Measurements from ENCODE around the gene WWC1. TPM values are rescaled to one million over a fixed set of nuclear protein-coding genes. Genes with fewer than 3 reads are reported as not detected.

The WWC1 gene
- 1 to 10 TPM in 7 of 10 donors, under 1 TPM in 3; 0.79 to 1.7 (median 1.2) TPM for total RNA-seq
- 1 to 10 TPM in 1 of 2 donors, under 1 TPM in 1; 0.80 to 7.8 TPM for polyA plus RNA-seq
- long read RNA-seq, donor 1, partial matches to known transcripts, result 0 of 2 reads
- long read RNA-seq, donor 1, other reads (novel, unspliced or antisense), result 1 of 2 reads
- long read RNA-seq, donor 2, full-length matches to known transcripts, result 1 of 3 reads
- long read RNA-seq, donor 2, partial matches to known transcripts, result 1 of 3 reads
- long read RNA-seq, donor 2, other reads (novel, unspliced or antisense), result 1 of 3 reads
- long read RNA-seq, donor 3, result 0 reads

DNA sequence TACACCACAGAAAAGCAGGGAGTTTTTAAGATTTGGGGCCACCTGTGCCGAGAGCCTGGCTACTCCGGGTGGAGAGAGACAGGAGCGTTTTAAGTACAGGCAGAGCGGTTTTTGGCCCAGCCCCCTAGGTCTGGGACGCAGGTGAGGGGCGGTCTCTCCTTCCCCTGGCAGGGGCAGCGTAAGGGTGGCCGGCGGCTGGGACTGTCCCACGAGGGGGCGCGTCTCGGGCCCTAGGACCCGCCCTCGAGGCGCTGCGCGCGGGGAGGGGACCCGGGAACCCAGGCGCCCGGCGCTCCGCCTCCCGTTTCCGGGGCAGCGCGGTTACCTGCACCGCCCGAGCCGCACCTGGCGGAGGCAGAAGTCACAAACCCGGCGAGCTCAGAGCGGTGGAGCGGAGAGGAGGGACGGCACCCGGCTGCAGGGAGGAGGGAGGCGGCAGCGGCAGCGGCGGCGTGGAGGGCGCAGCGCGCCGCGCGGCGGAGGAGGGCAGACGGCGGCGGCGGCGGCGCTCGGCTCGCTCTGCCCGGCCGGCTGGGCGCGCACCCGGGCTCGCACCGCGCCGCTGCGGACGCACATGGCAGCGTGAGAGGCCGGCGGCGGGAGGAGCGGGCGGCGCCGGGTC lies at the start of gene WWC1:
Gene WWC1, plus strand, starts transcription at position 304 of the 622 bp plus-strand sequence. CDS start 508 bp downstream, outside the sequence.
- H3K27me3 ChIP-seq, result peaks cover 0 to 54% (median 42%) of the 10 kb centered on the region in 7 donors
- peak within 1 kb of the TSS; percentile 10 to 54 (median 48) for H3K4me3 ChIP-seq
- peak in 4 of 8 donors; percentile 35 to 69 (median 44) for ATAC-seq
- 1% methylated on average over 42 to 76 of the region's 77 CpGs for WGBS, 2 donors
- TF ChIP-seq, protein P1, sequence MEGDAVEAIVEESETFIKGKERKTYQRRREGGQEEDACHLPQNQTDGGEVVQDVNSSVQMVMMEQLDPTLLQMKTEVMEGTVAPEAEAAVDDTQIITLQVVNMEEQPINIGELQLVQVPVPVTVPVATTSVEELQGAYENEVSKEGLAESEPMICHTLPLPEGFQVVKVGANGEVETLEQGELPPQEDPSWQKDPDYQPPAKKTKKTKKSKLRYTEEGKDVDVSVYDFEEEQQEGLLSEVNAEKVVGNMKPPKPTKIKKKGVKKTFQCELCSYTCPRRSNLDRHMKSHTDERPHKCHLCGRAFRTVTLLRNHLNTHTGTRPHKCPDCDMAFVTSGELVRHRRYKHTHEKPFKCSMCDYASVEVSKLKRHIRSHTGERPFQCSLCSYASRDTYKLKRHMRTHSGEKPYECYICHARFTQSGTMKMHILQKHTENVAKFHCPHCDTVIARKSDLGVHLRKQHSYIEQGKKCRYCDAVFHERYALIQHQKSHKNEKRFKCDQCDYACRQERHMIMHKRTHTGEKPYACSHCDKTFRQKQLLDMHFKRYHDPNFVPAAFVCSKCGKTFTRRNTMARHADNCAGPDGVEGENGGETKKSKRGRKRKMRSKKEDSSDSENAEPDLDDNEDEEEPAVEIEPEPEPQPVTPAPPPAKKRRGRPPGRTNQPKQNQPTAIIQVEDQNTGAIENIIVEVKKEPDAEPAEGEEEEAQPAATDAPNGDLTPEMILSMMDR (IDR thresholded peaks at IDR 0.05), result peak in 4 of 9 donors; percentile 10 to 26 (median 16)
- intact Hi-C loops (cut with DNase I), result no loop called here
- no peaks in the 10 kb centered on the region for H3K9me3 ChIP-seq
- peaks cover 0 to 11% (median 6%) of the 10 kb centered on the region in 9 donors for H3K4me1 ChIP-seq
- H3K27ac ChIP-seq, result no peak within 1 kb of the TSS
- peak in 1 of 2 donors; percentile 26 for DNase-seq
- no peaks in the 10 kb centered on the region for H3K36me3 ChIP-seq

DNA sequence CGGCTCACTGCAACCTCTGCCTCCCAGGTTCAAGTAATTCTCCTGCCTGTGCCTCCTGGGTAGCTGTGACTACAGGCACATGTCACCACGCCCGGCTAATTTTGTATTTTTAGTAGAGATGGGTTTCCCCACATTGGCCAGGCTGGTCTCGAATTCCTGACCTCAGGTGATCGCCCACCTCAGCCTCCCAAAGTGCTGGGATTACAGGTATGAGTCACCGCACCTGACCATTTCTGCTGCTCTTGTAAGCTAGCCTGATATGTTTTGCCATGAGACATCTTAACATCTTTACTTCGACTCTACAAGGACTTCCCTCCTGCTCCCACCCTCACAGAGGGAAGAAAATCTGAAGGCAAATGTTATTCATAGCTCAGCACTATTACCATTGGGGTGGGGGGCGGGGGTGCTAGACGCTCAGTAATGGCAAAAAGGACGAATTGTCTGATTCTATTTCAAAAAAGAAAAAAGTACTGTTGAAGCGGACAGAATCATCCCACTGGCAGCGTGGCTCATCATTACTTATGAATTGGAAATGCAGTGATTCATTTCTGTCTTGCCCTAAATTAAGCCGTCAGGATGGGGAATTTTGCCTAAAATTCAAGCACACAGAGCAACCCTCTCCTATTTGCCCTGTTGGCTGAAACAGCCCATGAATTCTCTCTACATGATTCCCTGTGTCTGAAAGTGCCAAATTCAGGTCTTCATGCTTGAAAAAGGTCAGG lies 46.4 kb upstream of the WWC1 start:
- Histone ChIP-seq H3K4me1 (peaks cover 0 to 3% (median 0%) of the 10 kb centered on the region in 9 donors), H3K36me3 (peaks cover 0 to 33% (median 0%) of the 10 kb centered on the region in 9 donors), H3K9me3 (no peaks in the 10 kb centered on the region), H3K27me3 (no peaks in the 10 kb centered on the region), H3K4me3 (no peak overlapping the region), H3K27ac (no peak overlapping the region)
- WGBS, 2 donors, result 89 to 91% methylated on average over 13 of the region's 13 CpGs
- intact Hi-C loops (cut with DNase I), result no loop called here
- no peak for ATAC-seq
- DNase-seq, result no peak
- TF ChIP-seq, protein P1 (IDR thresholded peaks at IDR 0.05), result no peak

DNA sequence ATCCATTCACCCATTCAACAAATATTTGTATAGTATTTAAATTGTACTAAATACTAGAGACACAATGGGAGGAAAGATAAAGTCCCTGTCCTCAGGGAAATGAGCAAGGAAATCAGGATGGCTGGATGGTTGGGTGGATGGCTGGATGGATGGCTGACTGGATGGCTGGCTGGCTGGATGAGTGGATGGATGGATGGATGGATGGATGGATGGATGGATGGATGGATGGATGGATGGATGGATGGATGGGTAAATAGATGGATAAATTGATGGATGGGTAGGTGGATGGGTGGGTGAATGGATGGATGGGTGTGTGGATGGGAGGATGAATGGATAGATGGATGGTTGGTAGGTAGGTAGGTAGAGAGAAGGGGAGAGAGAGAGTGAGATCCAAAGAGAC lies 41.5 kb upstream of the WWC1 start:
- H3K4me1 ChIP-seq, result peaks cover 0 to 11% (median 0%) of the 10 kb centered on the region in 9 donors
- no peaks in the 10 kb centered on the region for H3K27me3 ChIP-seq
- ATAC-seq (no peak), DNase-seq (no peak)
- no peak overlapping the region for H3K4me3 ChIP-seq
- no peak overlapping the region for H3K27ac ChIP-seq
- intact Hi-C loops (cut with DNase I), result no loop called here
- TF ChIP-seq, protein P1 (IDR thresholded peaks at IDR 0.05), result no peak
- no peaks in the 10 kb centered on the region for H3K9me3 ChIP-seq
- peaks cover 0 to 26% (median 0%) of the 10 kb centered on the region in 9 donors for H3K36me3 ChIP-seq

DNA sequence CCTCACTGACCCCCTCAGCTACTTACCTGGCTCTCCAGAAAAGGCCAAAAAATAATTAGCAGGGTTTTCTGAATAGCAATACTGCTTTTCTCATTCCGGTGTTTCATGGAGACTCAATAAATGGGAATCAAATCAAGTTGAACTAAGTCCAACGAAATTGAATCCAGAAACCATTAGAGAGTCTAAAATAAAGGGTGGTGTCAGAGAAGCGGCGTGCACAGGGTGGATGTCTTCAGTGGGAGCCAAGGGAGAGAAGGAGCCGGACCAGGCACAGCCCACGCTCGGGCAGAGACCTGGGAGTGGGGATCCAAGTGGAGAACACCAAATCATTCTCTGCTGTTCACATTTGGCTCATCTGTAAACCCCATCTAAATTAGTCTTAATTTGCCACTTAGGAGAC lies 40.2 kb upstream of the WWC1 start:
- Histone ChIP-seq H3K4me1 (peaks cover 0 to 11% (median 0%) of the 10 kb centered on the region in 9 donors), H3K4me3 (no peak overlapping the region), H3K27ac (no peak overlapping the region), H3K27me3 (no peaks in the 10 kb centered on the region), H3K9me3 (no peaks in the 10 kb centered on the region), H3K36me3 (peaks cover 0 to 23% (median 0%) of the 10 kb centered on the region in 9 donors)
- no peak for DNase-seq
- ATAC-seq, result peak in 1 of 8 donors; percentile 51
- intact Hi-C loops (cut with DNase I), result no loop called here
- WGBS, 2 donors, result 72 to 75% methylated on average over 7 of the region's 7 CpGs
- TF ChIP-seq, protein P1 (IDR thresholded peaks at IDR 0.05), result no peak

All from heart right ventricle (tissue), 16 donors.